ENCODE results near the gene KIAA1755.

KIAA1755 gene

GRCh38 chr20:38187517-38187916 lies 73.0 kb downstream of the KIAA1755 start:
- Histone ChIP-seq H3K4me3 (ENCODE audit: control insufficient read depth in 1 of 7, extremely low read depth in 1 of 7, insufficient read depth in 4 of 7, low read depth in 2 of 7, low read length in 6 of 7) (no peak overlapping the region), H3K4me1 (ENCODE audit: control extremely low read depth in 1 of 4, control insufficient read depth in 4 of 4, insufficient read depth in 4 of 4, low read length in 3 of 4) (no peaks in the 10 kb centered on the region), H3K9me3 (ENCODE audit: control extremely low read depth in 1 of 5, control insufficient read depth in 4 of 5, insufficient read depth in 2 of 5, low read depth in 1 of 5, low read length in 4 of 5) (peaks cover 0 to 2% (median 0%) of the 10 kb centered on the region in 5 experiments), H3K27ac (ENCODE audit: insufficient read depth in 1 of 2, low read depth in 1 of 2, low read length in 2 of 2, poor library complexity in 1 of 2, severe bottlenecking in 2 of 2) (no peak overlapping the region), H3K27me3 (replicated peaks in 2 of 5; ENCODE audit: control insufficient read depth in 4 of 5, insufficient read depth in 5 of 5, low read length in 4 of 5) (peaks cover 2 to 8% (median 4%) of the 10 kb centered on the region in 5 experiments), H3K36me3 (ENCODE audit: control insufficient read depth in 4 of 4, insufficient read depth in 4 of 4, low read length in 3 of 4) (no peaks in the 10 kb centered on the region)
- WGBS (ENCODE audit: insufficient coverage): 92% methylated on average over 5 of the region's 5 CpGs
- no peak for DNase-seq
- ChIA-PET CTCF (interaction anchor here (1.1 kb wide), 1 partner anchor 9 kb away, joined by 5 read pairs; no protein-coding TSS in a partner anchor), POLR2A (no interaction called here)

DNA sequence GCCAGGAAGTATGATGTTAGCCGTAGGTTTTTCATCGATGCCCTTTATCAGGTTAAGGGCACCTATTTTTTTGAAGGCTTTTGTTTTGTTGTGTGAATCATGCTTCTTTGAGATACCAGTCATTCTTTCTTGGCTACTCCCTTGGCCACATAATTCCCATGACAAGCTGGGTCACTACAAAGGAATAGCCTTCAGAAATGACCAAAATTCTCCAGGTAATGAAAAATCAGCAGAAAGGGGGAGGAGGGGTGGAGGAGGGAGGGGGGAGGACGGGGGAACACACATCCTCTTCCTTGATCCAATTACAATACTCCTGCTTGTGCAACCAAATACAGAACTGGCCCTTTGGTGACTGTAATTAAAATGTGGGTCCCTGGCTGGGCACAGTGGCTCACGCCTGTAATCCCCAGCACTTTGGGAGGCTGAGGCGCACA lies 73.7 kb downstream of the KIAA1755 start:
- 92% methylated on average over 3 of the region's 5 CpGs for WGBS (ENCODE audit: insufficient coverage)
- POLR2A ChIA-PET: no interaction called here

DNA sequence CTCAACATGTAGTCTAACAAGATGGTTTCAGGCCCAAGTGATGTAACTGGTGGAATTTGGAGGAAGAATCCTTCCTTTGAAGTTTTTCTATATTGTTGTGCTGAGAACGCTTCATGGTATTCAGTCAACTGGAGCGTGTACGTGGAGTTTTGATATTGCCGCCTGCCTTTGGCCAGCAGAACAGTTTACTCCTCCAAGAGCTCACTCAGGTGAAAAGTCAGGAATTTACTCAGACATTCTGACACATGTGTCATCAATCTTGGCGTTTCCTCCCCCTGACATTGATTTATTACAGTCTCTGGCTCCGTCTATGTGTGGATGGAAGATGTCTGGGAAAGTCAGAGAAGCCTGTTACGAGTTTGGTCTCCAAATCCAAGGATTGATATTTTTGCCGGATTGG lies 76.4 kb downstream of the KIAA1755 start:
- no peak overlapping the region for H3K27ac ChIP-seq (ENCODE audit: insufficient read depth in 1 of 2, low read depth in 1 of 2, low read length in 2 of 2, poor library complexity in 1 of 2, severe bottlenecking in 2 of 2)
- no peak overlapping the region for H3K4me3 ChIP-seq (ENCODE audit: control insufficient read depth in 1 of 7, extremely low read depth in 1 of 7, insufficient read depth in 4 of 7, low read depth in 2 of 7, low read length in 6 of 7)
- ChIA-PET POLR2A (no interaction called here), CTCF (no interaction called here)
- WGBS (ENCODE audit: insufficient coverage): 74% methylated on average over 8 of the region's 8 CpGs
- peaks cover 0 to 5% (median 2%) of the 10 kb centered on the region in 5 experiments for H3K9me3 ChIP-seq (ENCODE audit: control extremely low read depth in 1 of 5, control insufficient read depth in 4 of 5, insufficient read depth in 2 of 5, low read depth in 1 of 5, low read length in 4 of 5)
- peaks cover 0 to 8% (median 4%) of the 10 kb centered on the region in 5 experiments for H3K27me3 ChIP-seq (replicated peaks in 2 of 5; ENCODE audit: control insufficient read depth in 4 of 5, insufficient read depth in 5 of 5, low read length in 4 of 5)
- no peaks in the 10 kb centered on the region for H3K4me1 ChIP-seq (ENCODE audit: control extremely low read depth in 1 of 4, control insufficient read depth in 4 of 4, insufficient read depth in 4 of 4, low read length in 3 of 4)
- DNase-seq: no peak
- H3K36me3 ChIP-seq (ENCODE audit: control insufficient read depth in 4 of 4, insufficient read depth in 4 of 4, low read length in 3 of 4): no peaks in the 10 kb centered on the region

More for the DNA sequence above, 73.7 kb downstream of the KIAA1755 start:
- Histone ChIP-seq H3K4me3 (ENCODE audit: control insufficient read depth in 1 of 7, extremely low read depth in 1 of 7, insufficient read depth in 4 of 7, low read depth in 2 of 7, low read length in 6 of 7) (no peak overlapping the region), H3K4me1 (ENCODE audit: control extremely low read depth in 1 of 4, control insufficient read depth in 4 of 4, insufficient read depth in 4 of 4, low read length in 3 of 4) (no peaks in the 10 kb centered on the region), H3K9me3 (ENCODE audit: control extremely low read depth in 1 of 5, control insufficient read depth in 4 of 5, insufficient read depth in 2 of 5, low read depth in 1 of 5, low read length in 4 of 5) (peaks cover 0 to 3% (median 0%) of the 10 kb centered on the region in 5 experiments), H3K27ac (ENCODE audit: insufficient read depth in 1 of 2, low read depth in 1 of 2, low read length in 2 of 2, poor library complexity in 1 of 2, severe bottlenecking in 2 of 2) (no peak overlapping the region), H3K27me3 (replicated peaks in 2 of 5; ENCODE audit: control insufficient read depth in 4 of 5, insufficient read depth in 5 of 5, low read length in 4 of 5) (peaks cover 2 to 9% (median 4%) of the 10 kb centered on the region in 5 experiments), H3K36me3 (ENCODE audit: control insufficient read depth in 4 of 4, insufficient read depth in 4 of 4, low read length in 3 of 4) (no peaks in the 10 kb centered on the region)
- CTCF ChIA-PET: interaction anchor here (1.1 kb wide), 1 partner anchor 10 kb away, joined by 5 read pairs; no protein-coding TSS in a partner anchor
- no peak for DNase-seq

DNA sequence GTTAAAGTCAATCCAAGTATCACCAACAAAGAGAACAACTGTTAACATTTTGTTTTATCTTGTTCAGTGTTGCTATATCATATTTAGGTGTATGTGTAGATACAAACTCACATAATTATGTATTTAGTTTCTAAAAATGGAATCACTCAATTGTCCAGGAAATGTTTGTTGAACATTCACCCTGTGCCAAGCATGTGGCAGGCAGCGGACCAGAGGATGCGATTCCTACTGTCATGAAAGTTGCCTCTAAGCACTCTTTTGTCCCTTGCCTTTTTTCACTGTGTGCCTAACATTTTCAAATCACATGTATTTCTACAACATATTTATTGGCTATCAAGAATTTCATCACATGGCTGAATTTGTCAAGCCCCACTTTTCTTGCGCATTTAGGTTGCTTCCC lies 78.6 kb downstream of the KIAA1755 start:
- Histone ChIP-seq H3K27ac (ENCODE audit: insufficient read depth in 1 of 2, low read depth in 1 of 2, low read length in 2 of 2, poor library complexity in 1 of 2, severe bottlenecking in 2 of 2) (no peak overlapping the region), H3K4me3 (ENCODE audit: control insufficient read depth in 1 of 7, extremely low read depth in 1 of 7, insufficient read depth in 4 of 7, low read depth in 2 of 7, low read length in 6 of 7) (no peak overlapping the region), H3K27me3 (replicated peaks in 2 of 5; ENCODE audit: control insufficient read depth in 4 of 5, insufficient read depth in 5 of 5, low read length in 4 of 5) (peaks cover 0 to 14% (median 4%) of the 10 kb centered on the region in 5 experiments), H3K4me1 (ENCODE audit: control extremely low read depth in 1 of 4, control insufficient read depth in 4 of 4, insufficient read depth in 4 of 4, low read length in 3 of 4) (no peaks in the 10 kb centered on the region), H3K36me3 (ENCODE audit: control insufficient read depth in 4 of 4, insufficient read depth in 4 of 4, low read length in 3 of 4) (no peaks in the 10 kb centered on the region), H3K9me3 (ENCODE audit: control extremely low read depth in 1 of 5, control insufficient read depth in 4 of 5, insufficient read depth in 2 of 5, low read depth in 1 of 5, low read length in 4 of 5) (peaks cover 0 to 5% (median 2%) of the 10 kb centered on the region in 5 experiments)
- DNase-seq: no peak
- CTCF ChIA-PET: interaction anchor here (1.4 to 2.3 kb wide), 2 partner anchors 8 to 14 kb away, joined by 3 to 6 read pairs; no protein-coding TSS in a partner anchor
- WGBS (ENCODE audit: insufficient coverage): 97% methylated on average over 3 of the region's 3 CpGs
- POLR2A ChIA-PET: no interaction called here

GRCh38 chr20:38181207-38181801 lies 79.2 kb downstream of the KIAA1755 start:
- POLR2A ChIA-PET: no interaction called here
- Histone ChIP-seq H3K27me3 (replicated peaks in 2 of 5; ENCODE audit: control insufficient read depth in 4 of 5, insufficient read depth in 5 of 5, low read length in 4 of 5) (peaks cover 0 to 14% (median 4%) of the 10 kb centered on the region in 5 experiments), H3K9me3 (ENCODE audit: control extremely low read depth in 1 of 5, control insufficient read depth in 4 of 5, insufficient read depth in 2 of 5, low read depth in 1 of 5, low read length in 4 of 5) (peaks cover 0 to 5% (median 2%) of the 10 kb centered on the region in 5 experiments), H3K4me3 (ENCODE audit: control insufficient read depth in 1 of 7, extremely low read depth in 1 of 7, insufficient read depth in 4 of 7, low read depth in 2 of 7, low read length in 6 of 7) (no peak overlapping the region), H3K36me3 (ENCODE audit: control insufficient read depth in 4 of 4, insufficient read depth in 4 of 4, low read length in 3 of 4) (no peaks in the 10 kb centered on the region), H3K27ac (ENCODE audit: insufficient read depth in 1 of 2, low read depth in 1 of 2, low read length in 2 of 2, poor library complexity in 1 of 2, severe bottlenecking in 2 of 2) (no peak overlapping the region), H3K4me1 (ENCODE audit: control extremely low read depth in 1 of 4, control insufficient read depth in 4 of 4, insufficient read depth in 4 of 4, low read length in 3 of 4) (no peaks in the 10 kb centered on the region)
- WGBS (ENCODE audit: insufficient coverage): 88% methylated on average over 6 of the region's 7 CpGs
- CTCF ChIA-PET: interaction anchor here (1.2 to 2.3 kb wide), 3 partner anchors 8 to 15 kb away, joined by 3 to 6 read pairs (median 3); no protein-coding TSS in a partner anchor
- no peak for DNase-seq

- Histone ChIP-seq H3K36me3 (ENCODE audit: control insufficient read depth in 4 of 4, insufficient read depth in 4 of 4, low read length in 3 of 4) (no peaks in the 10 kb centered on the region), H3K4me3 (ENCODE audit: control insufficient read depth in 1 of 7, extremely low read depth in 1 of 7, insufficient read depth in 4 of 7, low read depth in 2 of 7, low read length in 6 of 7) (no peak overlapping the region), H3K4me1 (ENCODE audit: control extremely low read depth in 1 of 4, control insufficient read depth in 4 of 4, insufficient read depth in 4 of 4, low read length in 3 of 4) (no peaks in the 10 kb centered on the region), H3K27me3 (replicated peaks in 2 of 5; ENCODE audit: control insufficient read depth in 4 of 5, insufficient read depth in 5 of 5, low read length in 4 of 5) (peaks cover 0 to 15% (median 4%) of the 10 kb centered on the region in 5 experiments), H3K9me3 (ENCODE audit: control extremely low read depth in 1 of 5, control insufficient read depth in 4 of 5, insufficient read depth in 2 of 5, low read depth in 1 of 5, low read length in 4 of 5) (peaks cover 0 to 5% (median 2%) of the 10 kb centered on the region in 5 experiments), H3K27ac (ENCODE audit: insufficient read depth in 1 of 2, low read depth in 1 of 2, low read length in 2 of 2, poor library complexity in 1 of 2, severe bottlenecking in 2 of 2) (no peak overlapping the region)
- CTCF ChIA-PET: interaction anchor here (1.2 to 2.3 kb wide), 3 partner anchors 9 to 15 kb away, joined by 3 to 6 read pairs (median 3); no protein-coding TSS in a partner anchor
- WGBS (ENCODE audit: insufficient coverage): 100% methylated on average over 2 of the region's 5 CpGs
- POLR2A ChIA-PET: no interaction called here
- DNase-seq: no peak
These were observed 79.8 kb downstream of the KIAA1755 start for GRCh38 chr20:38180781-38181180.

GRCh38 chr20:38179846-38180245 lies 80.7 kb downstream of the KIAA1755 start:
- ChIA-PET CTCF (interaction anchor here (2.3 kb wide), 1 partner anchor 16 kb away, joined by 6 read pairs; no protein-coding TSS in a partner anchor), POLR2A (no interaction called here)
- 100% methylated on average over 4 of the region's 6 CpGs for WGBS (ENCODE audit: insufficient coverage)

More at GRCh38 chr20:38179846-38180245, 80.7 kb downstream of the KIAA1755 start:
- Histone ChIP-seq H3K4me1 (ENCODE audit: control extremely low read depth in 1 of 4, control insufficient read depth in 4 of 4, insufficient read depth in 4 of 4, low read length in 3 of 4) (no peaks in the 10 kb centered on the region), H3K27me3 (replicated peaks in 2 of 5; ENCODE audit: control insufficient read depth in 4 of 5, insufficient read depth in 5 of 5, low read length in 4 of 5) (peaks cover 0 to 17% (median 3%) of the 10 kb centered on the region in 5 experiments), H3K27ac (ENCODE audit: insufficient read depth in 1 of 2, low read depth in 1 of 2, low read length in 2 of 2, poor library complexity in 1 of 2, severe bottlenecking in 2 of 2) (no peak overlapping the region), H3K36me3 (ENCODE audit: control insufficient read depth in 4 of 4, insufficient read depth in 4 of 4, low read length in 3 of 4) (no peaks in the 10 kb centered on the region), H3K9me3 (ENCODE audit: control extremely low read depth in 1 of 5, control insufficient read depth in 4 of 5, insufficient read depth in 2 of 5, low read depth in 1 of 5, low read length in 4 of 5) (peaks cover 0 to 5% (median 2%) of the 10 kb centered on the region in 5 experiments), H3K4me3 (ENCODE audit: control insufficient read depth in 1 of 7, extremely low read depth in 1 of 7, insufficient read depth in 4 of 7, low read depth in 2 of 7, low read length in 6 of 7) (no peak overlapping the region)
- DNase-seq: no peak
